Activated T-cell treated with anti-CD3 and anti-CD28 coated beads for 48 hours (primary cell): Measurements from ENCODE around the gene AQP1.

ENCODE experiments used
- DNase-seq: peaks from one replicate; pipeline ENCODE4 v3.0.0-alpha.2; 2020; ENCODE audit warnings: low read depth

AQP1 gene

DNA sequence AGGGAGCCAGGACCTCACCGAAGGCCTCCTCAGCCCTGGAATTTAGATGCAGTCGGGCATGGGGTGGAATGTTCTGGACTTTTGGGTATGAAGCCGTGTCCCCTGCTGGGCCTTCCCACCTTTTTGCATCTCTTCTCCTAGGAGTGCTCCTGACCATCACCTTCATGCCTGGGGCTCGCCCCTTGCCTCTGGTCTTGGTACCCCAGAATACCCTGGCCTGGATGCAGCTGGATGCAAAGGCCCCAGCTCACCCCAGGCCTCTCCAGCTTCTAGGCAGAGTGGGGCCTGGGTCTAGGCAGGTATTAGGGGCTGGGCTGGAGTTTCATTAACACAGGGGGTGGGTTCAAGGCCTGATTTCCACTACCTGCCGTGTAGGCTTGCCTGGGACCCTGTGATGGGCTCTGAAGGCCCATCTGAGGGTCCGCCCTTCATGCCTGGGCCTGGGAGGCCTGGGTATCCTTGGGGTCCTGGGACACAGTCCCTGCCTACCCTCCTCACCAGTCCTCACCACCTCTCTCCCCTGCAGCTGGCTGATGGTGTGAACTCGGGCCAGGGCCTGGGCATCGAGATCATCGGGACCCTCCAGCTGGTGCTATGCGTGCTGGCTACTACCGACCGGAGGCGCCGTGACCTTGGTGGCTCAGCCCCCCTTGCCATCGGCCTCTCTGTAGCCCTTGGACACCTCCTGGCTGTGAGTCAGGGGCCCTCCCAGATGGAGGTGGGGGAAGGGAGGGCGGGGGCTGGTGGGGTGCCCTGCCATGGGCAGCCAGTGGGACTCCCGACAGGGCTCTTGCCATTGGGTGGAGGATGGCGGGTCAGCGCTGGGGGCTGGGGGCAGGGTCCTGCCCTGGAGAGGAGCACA lies 10.1 kb downstream of the AQP1 start:
- no peak for DNase-seq

DNA sequence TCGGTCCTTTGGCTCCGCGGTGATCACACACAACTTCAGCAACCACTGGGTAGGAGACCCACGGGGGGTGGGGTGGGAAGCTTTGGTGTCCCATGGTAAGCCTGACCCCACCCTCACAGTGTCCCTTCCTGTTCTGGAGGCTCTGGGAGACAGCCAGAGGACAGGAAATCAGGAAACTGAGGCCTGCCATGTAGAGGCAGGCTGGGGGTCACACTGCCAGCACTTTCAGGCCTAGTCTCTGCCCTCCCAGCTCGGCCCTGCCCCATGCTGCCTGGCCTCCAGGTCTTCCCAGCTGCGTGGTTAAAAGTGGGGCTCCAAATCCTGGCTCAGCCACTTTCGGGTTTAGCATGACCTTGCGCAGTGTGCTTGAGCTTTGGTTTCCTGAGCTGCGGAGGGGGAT lies 10.9 kb downstream of the AQP1 start:
- no peak for DNase-seq

DNA sequence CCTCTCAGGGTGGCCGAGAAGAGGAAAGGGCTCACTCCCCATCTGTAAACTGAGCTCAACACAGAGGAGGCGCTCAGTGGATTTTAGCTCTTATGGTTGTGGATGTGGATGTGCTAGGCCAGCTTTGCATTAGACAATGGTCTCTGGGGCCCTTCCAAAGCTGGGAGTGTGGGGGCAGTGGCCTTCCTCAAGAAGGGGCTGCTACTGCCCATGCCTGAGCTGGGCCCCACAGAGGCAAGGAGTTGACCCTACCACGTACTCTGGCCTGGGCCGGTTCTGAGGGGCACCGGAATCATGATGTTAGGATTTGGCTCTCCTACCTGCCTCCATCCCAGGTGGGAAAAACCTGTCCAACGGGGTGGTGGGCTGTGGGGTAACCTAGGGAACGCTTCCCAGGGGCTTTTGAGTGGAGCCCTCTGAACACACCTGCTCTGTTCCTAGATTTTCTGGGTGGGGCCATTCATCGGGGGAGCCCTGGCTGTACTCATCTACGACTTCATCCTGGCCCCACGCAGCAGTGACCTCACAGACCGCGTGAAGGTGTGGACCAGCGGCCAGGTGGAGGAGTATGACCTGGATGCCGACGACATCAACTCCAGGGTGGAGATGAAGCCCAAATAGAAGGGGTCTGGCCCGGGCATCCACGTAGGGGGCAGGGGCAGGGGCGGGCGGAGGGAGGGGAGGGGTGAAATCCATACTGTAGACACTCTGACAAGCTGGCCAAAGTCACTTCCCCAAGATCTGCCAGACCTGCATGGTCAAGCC lies 11.5 kb downstream of the AQP1 start:
- no peak for DNase-seq

DNA sequence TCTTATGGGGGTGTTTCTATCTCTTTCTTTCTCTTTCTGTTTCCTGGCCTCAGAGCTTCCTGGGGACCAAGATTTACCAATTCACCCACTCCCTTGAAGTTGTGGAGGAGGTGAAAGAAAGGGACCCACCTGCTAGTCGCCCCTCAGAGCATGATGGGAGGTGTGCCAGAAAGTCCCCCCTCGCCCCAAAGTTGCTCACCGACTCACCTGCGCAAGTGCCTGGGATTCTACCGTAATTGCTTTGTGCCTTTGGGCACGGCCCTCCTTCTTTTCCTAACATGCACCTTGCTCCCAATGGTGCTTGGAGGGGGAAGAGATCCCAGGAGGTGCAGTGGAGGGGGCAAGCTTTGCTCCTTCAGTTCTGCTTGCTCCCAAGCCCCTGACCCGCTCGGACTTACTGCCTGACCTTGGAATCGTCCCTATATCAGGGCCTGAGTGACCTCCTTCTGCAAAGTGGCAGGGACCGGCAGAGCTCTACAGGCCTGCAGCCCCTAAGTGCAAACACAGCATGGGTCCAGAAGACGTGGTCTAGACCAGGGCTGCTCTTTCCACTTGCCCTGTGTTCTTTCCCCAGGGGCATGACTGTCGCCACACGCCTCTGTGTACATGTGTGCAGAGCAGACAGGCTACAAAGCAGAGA lies 12.2 kb downstream of the AQP1 start:
- DNase-seq = no peak

DNA sequence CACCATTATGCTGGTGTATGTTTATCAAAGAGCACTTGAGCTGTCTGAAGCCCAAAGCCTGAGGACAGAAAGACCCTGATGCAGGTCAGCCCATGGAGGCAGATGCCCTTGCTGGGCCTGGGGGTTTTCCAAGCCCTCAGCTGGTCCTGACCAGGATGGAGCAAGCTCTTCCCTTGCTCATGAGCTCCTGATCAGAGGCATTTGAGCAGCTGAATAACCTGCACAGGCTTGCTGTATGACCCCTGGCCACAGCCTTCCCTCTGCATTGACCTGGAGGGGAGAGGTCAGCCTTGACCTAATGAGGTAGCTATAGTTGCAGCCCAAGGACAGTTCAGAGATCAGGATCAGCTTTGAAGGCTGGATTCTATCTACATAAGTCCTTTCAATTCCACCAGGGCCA lies 13.0 kb downstream of the AQP1 start:
- DNase-seq = no peak

DNA sequence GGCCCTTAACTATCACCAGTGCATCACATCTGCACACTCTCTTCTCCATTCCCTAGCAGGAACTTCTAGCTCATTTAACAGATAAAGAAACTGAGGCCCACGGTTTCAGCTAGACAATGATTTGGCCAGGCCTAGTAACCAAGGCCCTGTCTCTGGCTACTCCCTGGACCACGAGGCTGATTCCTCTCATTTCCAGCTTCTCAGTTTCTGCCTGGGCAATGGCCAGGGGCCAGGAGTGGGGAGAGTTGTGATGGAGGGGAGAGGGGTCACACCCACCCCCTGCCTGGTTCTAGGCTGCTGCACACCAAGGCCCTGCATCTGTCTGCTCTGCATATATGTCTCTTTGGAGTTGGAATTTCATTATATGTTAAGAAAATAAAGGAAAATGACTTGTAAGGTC lies 13.5 kb downstream of the AQP1 start:
- DNase-seq = no peak

DNA sequence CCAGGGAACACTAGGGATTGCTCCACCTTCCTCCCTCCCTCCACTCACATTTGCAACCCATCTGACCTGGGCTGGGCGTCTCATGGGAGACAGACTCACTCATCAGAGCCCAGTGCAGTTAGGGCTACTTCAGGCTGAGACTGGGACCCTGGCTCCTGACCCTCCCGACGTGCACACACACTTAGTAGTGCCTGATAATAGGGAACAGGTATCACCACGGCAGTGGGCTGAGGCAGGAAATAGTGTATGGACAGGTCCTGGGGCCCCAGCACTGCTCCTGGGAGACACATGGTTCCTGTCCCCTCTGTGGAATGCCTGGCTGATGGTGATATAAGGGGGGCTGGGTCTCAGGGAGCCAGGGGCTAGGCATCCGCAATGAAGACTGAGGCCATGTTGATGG lies 14.3 kb downstream of the AQP1 start:
- no peak for DNase-seq

DNA sequence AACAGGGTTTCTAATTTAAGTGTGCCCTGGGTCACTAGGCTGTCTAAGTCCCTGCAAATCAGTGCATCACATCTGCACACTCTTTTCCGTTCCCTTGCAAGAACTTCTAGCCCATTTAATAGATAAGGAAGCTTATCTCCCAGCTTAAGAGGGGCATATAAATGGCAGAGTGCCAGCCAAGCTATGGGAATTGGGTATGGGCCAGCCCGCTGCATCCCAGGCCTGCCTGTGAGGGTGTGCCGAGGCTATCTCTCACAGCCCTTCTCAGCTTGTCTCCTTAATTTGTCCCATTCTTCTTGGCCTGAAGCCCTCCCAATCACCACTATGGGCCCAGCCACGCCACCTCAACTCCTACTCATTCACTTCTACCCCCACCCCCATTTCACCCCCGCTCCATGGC lies 14.7 kb downstream of the AQP1 start:
- DNase-seq = no peak

DNA sequence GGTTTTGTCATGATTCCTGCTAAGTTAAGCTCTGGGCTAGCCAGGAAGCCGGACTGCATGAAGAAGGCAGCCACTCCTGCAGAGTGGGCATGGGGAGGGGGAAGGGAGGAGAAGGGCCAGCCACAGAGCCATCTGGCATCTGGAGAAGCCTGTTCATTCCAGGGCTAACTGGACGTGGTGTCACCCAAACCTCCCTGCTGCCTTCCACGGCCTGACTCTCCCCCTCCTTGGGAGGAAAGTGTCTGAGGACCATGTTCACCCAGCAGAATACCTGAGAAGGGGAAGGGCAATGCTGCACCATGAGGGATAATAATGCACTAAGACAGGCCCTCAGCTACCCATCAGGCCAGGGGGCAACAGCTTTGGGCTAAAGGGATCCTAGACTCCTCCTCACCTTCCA lies 15.4 kb downstream of the AQP1 start:
- no peak for DNase-seq

DNA sequence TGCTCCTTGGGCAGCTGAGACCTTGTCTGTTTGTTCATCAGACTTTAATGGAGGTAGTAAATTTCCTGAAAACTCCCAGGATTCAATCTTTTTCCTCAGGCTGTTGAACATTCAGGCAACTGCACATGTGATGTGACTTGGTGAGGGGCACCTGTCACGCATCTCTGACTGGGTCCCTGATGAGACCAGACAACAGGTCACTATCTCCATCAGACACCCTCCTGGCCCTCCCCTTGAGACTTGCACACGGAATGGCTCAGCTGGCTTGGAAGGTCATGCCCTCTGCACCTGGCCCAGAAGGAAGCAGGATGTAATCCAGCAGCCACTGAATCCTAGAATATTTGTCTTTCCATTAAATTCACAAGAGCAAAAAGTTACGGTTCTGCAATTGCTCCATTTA lies 15.9 kb downstream of the AQP1 start:
- no peak for DNase-seq

DNA sequence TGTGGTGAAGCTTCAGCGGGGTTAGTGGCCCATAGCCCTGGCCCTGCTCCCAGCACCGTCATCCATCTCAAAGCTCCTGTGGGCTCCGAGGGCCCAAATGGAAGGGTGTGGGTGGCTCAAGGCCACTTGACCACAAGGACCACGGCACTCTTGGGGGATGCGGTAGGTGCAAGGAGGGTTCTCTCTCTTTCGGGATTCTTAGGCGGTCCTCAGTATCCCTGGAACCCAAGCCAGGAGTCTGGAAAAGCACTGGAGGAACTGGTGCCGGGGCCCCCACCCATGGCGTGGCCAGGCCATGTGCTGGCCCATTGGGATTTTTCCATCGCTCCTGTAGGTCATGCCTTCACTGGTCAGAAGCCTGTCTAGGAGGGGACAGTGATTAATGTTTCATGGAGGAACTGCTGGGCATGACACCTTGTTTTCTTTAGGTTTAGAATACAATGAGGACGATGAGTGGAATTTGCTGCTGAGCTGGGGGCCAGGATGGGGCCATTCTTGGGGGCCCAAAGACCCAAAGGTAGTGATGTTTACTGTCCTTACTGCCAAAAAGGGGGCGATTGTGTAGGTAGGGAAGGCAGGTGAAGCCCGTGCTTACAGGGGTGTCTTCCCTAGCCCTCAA lies 16.7 kb downstream of the AQP1 start:
- DNase-seq = no peak

DNA sequence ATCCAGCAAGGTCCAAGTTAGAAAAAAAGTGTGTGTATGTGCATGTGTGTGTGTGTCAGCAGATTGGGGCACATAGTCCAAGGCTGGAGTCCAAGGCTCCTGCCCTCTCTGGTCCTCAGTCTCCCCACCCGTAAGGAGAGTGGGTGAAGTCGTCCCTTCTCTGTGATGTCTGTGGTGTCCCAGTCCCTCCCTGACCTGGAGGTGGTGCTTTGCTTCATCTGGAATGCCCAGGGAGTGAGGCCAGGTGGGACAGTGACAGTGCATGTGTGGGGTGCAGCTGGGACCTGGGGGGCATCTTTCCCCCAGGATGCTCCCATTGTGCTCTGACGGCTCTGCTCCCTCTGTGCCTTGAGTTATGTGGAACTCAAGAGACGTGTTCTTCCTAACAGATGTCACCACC lies 18.0 kb downstream of the AQP1 start:
- no peak for DNase-seq

DNA sequence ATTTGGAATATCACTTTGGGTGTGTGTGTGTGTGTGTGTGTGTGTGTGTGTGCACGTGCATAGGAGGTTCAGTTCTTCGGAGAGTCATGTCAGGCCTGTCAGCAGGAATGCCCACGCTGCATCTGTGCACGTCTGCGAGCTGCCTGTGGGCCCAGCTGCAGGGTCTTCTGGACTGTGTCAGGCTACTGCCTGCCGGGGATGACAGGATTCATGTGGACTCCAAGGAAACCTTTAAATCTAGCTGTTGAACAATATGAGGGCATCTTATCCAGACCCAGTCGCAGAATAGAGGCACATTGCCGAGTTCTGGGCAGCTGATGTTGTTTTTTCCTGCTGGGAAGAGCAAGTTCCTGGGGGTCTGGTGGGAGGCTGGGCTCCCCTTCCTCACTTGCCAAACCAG lies 19.0 kb downstream of the AQP1 start:
- no peak for DNase-seq

DNA sequence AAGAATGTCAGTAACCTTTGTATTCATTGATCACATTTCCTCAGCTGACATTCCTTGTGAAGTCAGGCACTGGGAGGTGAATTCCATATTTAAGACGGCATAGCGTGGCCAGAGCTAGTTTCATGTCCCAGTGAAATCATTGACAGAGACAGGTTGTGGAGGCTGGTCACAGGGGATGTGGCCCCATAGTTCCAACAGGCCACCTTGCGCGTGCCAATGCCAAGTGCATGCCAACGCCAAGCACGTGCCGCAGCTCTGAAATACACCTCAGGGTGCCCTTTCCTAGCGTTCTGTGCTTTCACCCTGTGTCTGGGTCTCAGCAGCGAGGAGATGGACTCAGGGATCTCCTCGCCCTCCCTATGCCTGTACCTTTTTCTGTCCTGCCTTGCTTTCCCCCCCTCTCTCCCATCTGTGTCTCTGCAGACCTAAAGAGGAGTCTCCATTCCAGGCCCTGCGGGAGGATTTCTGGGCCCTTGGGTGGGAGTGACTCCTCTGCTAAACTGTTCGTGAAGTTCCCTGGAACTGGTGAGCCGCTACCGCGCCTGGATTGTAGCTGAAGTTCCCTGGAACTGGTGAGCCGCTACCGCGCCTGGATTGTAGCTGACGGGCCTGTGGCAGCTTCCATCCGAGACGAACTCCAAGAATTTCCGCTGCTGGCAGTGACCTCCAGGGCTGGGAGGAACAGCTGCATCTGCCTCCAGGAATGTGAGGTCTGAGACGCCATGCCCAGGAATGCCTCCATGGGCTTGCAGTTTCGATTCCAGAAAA lies 19.7 kb downstream of the AQP1 start:
- DNase-seq = no peak

DNA sequence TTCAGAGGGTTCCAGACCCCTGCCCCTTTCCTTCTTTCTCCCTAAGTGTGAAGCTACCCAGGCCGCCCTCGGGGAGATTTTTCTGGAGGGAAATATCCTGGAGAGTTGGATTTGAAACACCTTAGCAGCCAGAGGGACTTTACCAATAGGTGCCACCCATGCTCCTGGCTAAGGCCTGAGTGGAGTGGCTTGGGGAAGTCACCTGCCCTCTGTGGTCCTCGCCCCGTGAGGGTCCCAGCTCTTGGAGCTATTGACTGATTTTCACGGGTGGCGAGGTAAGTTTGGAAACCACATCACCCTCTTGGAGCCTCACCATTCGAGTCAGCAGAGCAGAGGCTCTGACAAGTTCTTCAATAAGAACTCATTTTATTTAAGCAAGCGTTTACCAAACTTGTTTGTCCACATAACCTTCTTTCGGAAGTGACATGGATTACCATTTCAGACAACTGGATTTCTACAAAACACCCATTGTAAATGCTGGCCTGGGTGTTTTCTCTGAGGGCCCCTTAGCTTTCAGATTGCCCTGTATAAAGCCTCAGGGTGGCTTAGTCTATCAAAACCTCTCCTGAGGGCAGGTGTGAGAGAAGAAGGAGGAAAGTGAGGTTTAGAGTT lies 20.4 kb downstream of the AQP1 start:
- no peak for DNase-seq

DNA sequence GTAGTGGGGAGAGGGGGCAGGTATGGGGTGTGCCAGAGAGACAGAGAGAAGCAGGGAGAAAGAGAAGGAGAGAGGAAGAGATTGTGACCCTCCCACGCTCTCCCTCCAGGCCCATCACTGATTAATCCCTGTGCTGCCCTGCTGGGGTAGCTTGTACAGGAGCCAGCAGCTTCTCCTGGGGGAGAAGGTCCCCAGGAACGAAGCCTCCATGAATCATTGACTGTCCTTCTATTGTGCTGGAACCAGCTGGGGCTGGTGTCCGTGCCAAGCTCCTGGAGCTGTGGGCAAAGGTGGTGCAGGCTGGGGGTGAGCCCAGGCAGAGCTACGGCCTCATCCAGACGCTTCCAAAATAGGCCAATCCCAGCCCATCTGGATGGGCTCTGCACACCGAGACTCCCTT lies 20.9 kb downstream of the AQP1 start:
- DNase-seq = no peak

DNA sequence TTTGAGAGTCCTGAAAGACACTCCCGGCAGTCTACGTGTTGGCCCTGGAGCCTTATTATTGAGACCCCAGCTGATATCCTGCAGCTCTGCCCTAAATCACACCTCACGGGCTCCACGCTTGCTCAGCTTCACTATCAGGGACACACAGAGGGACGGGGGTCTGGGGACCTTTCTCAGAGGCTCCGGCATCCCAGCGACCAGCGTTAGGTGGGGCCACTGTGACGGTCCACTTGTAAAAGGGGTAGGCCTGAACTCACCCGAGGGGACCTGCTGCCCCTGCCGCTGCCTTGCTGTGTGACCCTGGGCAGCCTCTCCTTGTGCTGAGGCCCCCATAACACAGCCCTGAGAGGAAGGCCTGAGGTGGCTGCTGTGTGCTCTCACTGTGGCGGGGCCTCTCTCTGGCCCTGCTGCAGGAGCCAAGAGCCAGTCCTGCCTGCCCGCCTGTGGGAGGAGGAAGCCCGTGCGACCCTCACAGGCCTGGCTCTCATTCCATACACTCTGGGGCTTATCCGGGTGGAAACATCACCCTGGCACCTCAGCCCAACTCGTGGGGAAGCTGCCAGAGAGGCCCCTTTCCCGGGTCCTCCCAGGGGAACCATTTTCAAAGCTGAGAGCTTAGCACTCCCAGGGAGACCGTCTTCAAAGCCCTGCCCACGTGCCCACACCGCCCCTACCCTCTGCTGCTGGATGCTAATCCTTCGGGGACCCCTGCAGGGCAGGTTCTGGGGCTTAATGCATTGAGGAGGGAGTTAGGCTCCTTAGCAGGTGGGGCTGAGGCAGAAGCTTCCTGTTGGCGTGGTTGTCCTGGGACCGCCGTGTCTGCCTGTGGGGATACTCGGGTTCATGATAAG lies 21.7 kb downstream of the AQP1 start:
- DNase-seq = no peak

DNA sequence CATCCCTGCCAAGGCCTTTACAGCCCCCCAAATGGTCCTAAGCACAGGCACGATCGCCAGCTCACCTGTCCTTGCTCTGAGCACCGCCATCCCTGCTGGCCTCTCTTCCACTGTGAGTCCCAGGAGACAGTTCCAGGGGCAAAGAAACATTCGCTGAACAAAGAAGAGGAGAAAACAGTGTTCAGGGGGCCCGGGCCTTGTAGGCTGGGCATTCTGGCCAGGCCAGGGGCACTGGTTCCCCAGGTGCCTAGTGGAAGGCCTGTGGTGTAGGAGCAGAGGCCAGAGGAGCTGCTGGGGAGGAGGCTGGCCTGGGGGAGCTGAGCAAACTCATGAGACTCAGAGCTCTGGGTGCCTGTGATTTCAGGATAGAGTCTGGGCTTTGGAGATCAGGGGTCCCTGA lies 22.6 kb downstream of the AQP1 start:
- no peak for DNase-seq

DNA sequence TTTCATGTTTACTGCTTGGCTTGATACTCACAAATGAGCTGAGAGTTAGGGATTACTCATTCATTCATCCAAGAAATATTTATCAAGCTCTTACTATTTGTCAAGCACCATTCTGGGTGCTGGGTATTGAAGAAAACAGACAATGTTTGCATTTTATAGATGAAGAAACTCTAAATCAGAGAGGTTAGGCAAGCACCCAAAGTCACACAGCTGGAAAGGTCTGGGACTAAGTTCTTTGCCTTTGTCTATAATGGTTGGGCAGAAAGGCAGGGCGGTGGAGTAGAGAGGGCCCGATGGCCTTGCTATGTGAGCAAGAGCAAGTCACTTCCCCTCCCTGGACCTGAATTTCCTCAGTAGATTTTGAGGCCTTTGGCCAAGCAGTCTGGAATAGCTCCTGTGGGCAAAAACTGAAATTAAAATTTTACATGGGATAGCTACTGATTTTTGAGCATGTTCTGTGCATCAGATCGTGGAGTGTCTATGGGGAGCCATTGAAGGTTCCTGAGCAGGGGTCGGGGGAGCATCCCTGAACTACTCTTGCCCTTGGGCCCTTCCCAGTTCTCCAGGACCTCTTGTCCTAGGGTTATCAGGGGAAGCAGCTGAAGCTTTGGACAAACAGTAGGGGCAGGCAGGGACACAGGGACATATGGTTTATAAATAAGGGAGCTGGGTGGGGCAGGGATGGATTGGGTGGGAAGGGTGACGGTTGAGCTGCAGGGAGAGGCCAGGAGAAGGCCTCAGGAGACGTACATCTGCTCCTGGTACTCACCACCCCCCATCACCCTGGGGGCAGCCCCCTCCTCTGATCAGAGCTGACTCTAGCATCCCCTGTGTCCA lies 23.3 kb downstream of the AQP1 start:
- no peak for DNase-seq

DNA sequence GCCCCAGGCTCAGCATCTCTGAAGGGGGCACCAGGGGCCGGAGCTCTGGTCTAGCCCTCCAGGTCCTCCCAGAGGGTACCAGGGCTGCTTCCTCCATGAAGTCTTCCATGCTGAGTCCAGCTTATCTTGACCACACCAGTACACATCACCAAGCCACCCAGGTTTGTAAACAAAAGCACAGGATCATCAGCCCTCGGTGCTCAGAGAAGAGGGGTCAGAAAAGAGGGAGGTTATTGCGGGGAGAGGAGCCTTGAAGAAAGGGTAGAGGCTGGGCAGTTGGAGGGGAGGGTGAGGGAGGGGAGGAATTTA lies 23.9 kb downstream of the AQP1 start:
- no peak for DNase-seq
